Tibial nerve (tissue), 4 donors: ENCODE results near the gene AK8.

Source experiments
- EP300 ChIP-seq, 2 donors: sonication (generic); formaldehyde crosslinking; IDR thresholded peaks; one replicate each; pipeline ENCODE4 v1.6.1; 2017; ENCODE audit warnings: antibody characterized with exemption in 2 of 2, mild to moderate bottlenecking in 1 of 2
- POLR2A ChIP-seq, 2 donors: fragments of 450-650 bp; IDR thresholded peaks; one replicate each; pipeline ENCODE4 v1.6.1; 2017; ENCODE audit warnings: antibody characterized with exemption in 2 of 2, mild to moderate bottlenecking in 2 of 2, moderate library complexity in 2 of 2
- TF ChIP-seq, protein P1 (sequence below), 5 experiments: fragments of 200-600 bp in 3 of 5; fragments of 450-650 bp in 2 of 5; sonication (generic) in 3 of 5; IDR thresholded peaks; one replicate each; pipeline ENCODE4 v1.5.1; 2016 to 2019; ENCODE audit warnings: antibody characterized with exemption in 5 of 5, mild to moderate bottlenecking in 3 of 5, moderate library complexity in 2 of 5

DNA sequence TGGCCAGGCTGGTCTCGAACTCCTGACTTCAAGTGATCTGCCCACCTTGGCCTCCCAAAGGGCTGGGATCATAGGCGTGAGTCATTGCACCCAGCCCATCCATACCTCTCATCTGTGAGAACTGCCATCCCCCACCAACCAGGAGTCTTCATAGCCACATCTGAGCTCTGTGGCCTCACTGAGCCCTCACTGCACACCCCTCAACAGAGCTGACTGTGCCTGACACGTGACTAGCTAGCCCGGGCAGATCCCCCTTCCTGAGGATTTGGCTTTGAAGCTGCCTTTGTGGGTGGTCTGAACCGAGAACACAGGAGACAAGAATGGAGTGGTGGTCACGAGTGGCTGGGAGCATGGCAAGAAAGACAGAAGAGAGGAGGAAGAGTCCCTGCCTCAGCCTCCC is 15.6 kb downstream of the AK8 start:
- TF ChIP-seq, protein P1, sequence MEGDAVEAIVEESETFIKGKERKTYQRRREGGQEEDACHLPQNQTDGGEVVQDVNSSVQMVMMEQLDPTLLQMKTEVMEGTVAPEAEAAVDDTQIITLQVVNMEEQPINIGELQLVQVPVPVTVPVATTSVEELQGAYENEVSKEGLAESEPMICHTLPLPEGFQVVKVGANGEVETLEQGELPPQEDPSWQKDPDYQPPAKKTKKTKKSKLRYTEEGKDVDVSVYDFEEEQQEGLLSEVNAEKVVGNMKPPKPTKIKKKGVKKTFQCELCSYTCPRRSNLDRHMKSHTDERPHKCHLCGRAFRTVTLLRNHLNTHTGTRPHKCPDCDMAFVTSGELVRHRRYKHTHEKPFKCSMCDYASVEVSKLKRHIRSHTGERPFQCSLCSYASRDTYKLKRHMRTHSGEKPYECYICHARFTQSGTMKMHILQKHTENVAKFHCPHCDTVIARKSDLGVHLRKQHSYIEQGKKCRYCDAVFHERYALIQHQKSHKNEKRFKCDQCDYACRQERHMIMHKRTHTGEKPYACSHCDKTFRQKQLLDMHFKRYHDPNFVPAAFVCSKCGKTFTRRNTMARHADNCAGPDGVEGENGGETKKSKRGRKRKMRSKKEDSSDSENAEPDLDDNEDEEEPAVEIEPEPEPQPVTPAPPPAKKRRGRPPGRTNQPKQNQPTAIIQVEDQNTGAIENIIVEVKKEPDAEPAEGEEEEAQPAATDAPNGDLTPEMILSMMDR (IDR thresholded peaks at IDR 0.05): no peak
- no peak for TF ChIP-seq POLR2A (IDR thresholded peaks at IDR 0.05)
- no peak for TF ChIP-seq EP300 (IDR thresholded peaks at IDR 0.05)
